Measurements from ENCODE around the gene C1orf21.
A peak's percentile ranks its signal among the peaks of the same experiment; 100 is the strongest.

The C1orf21 gene

GRCh38 chr1:184418652-184419349 lies 32.0 kb downstream of the C1orf21 start:
- TF ChIP-seq CTCF (IDR thresholded peaks at IDR 0.05; ENCODE audit: low read length, missing control alignments) = no peak
- no peak for DNase-seq (ENCODE audit: low read depth)
- no peak overlapping the region for H3K4me3 ChIP-seq (replicated peaks; ENCODE audit: low read depth, low read length)

DNA sequence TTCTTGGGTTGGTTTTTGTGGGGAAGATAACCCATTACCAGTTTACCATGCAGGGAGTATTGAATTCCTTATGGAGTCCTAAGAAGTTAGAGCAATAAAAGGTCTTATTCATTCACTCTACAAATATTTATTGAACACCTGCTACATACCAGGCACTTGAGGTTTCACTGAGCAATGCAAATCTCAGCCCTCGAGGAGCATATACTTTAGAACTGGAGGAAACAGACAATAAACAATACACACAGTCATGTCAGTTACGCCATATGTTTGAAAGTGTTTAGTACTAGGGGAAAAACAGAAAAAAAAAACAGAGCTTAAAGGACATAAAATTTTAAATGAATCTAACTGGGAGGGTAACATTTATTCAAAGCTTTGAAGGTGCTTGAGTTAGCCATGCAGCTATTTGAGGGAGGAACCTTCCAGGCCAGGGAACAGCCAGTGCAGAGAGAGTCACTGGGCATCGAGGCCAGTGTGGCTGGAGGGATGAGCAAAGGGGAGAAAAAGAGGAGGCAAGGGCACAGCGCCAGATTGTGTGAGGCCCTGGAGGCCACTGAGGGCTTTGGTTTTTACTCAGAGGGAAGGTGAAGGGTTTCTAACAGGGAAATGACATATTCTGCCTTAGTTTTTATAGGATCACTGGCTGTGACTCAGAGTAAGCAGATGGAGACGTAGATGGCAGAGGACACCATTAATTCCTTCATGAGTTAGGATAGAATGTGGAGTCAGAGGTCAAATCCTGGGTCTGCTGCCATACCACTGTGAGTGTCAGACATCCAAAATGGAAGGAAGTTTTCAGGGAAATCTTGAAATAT lies 32.7 kb downstream of the C1orf21 start:
- TF ChIP-seq CTCF (IDR thresholded peaks at IDR 0.05; ENCODE audit: low read length, missing control alignments) = no peak
- peak; percentile 4 for DNase-seq (ENCODE audit: low read depth)
- no peak overlapping the region for H3K4me3 ChIP-seq (replicated peaks; ENCODE audit: low read depth, low read length)

- H3K4me3 ChIP-seq (replicated peaks; ENCODE audit: low read depth, low read length) = no peak overlapping the region
- DNase-seq (ENCODE audit: low read depth) = no peak
- no peak for TF ChIP-seq CTCF (IDR thresholded peaks at IDR 0.05; ENCODE audit: low read length, missing control alignments)
These were observed 35.8 kb downstream of the C1orf21 start for GRCh38 chr1:184422490-184423233.

DNA sequence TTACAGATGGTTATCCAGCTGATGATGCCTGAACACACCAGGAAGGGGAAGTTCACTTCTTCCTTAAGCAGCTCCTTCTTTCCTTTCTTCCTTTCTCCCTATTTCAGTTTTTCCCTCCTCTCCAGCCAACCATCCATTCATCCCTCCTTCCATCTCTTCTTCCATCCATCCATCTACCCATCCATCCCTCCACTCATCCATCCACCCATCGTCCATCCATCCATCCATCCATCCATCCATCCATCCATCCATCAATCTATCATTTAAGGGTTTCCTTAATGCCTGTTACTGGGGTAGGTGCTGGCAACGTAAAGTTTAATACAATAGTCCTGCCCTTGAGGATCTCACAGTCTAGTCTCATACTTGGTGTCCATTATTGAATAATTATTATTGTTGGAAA lies 36.8 kb downstream of the C1orf21 start:
- no peak for TF ChIP-seq CTCF (IDR thresholded peaks at IDR 0.05; ENCODE audit: low read length, missing control alignments)
- no peak overlapping the region for H3K4me3 ChIP-seq (replicated peaks; ENCODE audit: low read depth, low read length)
- DNase-seq (ENCODE audit: low read depth) = no peak

DNA sequence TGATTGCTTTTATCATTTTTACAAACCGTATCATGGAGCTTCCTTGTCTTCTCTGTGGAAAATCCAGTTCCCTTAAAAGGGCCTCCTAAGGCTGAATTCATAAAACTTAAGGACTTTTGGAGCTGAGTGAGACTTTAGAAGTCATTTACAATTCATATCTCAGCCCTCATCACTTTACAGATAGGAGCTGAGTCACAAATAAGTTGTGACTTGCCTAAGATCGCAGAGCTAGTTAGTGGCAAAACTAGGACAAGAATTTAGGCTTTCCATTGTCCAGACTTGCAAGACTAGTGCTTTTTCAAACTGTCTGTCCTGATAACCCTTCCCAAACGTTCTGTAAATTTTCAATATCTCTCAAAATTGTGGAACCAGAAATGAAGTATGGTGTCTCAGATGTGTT lies 37.3 kb downstream of the C1orf21 start:
- no peak for DNase-seq (ENCODE audit: low read depth)
- TF ChIP-seq CTCF (IDR thresholded peaks at IDR 0.05; ENCODE audit: low read length, missing control alignments) = no peak
- no peak overlapping the region for H3K4me3 ChIP-seq (replicated peaks; ENCODE audit: low read depth, low read length)

DNA sequence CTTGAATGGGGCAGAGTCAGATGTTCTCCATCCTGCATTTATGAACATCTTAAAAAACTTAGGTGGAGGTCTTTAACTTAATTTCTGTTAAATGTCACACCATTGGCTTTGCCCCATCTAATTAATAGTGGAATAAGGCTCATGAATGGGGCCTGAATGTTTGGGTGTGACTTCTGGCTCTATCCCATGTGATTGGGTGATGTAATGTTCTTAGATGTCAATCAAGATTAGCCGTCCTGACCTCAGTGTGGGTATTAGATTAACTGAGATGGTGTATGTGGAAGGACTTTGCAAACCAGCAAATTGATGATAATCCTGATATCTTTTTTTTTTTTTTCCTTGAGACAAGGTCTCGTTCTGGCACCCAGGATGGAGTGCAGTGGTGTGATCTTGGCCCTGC lies 38.1 kb downstream of the C1orf21 start:
- DNase-seq (ENCODE audit: low read depth) = no peak
- TF ChIP-seq CTCF (IDR thresholded peaks at IDR 0.05; ENCODE audit: low read length, missing control alignments) = no peak

More for the DNA sequence above, 38.1 kb downstream of the C1orf21 start:
- H3K4me3 ChIP-seq (replicated peaks; ENCODE audit: low read depth, low read length) = no peak overlapping the region
